HG03457 (cell line): ENCODE measurements around the gene FANCD2.
"Not testable (repeated sequence)": the region's sequence is repeated elsewhere in the genome, so short reads cannot be mapped to it uniquely, and the experiment has no call there.

Source experiments
- ATAC-seq: cut with Tn5 transposase; IDR thresholded peaks from one replicate; pipeline ENCODE4 v1.9.1; 2021; ENCODE audit warnings: moderate number of reproducible peaks; ENCODE audit not compliant: unreplicated experiment

Gene FANCD2

DNA sequence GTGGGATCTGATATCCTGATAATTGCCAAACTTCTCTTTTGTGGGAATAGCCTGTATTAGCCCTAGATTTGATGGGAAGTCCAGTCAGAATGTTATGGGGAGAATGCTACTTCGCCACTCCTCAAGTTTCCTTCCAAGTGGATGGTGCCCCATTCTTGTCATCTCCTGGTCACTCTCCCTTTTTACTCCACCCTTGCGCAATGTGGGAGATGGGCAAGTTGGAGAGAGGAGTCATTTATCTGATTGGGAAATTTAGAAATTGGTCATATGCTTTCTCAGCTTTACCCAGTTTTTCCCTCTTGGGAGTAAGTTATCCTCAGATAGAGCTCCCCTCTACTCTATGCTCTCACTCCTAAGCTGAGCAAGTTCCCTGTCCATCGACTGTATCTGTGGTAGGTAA, 67.4 kb downstream of the FANCD2 start:
- no peak for ATAC-seq

DNA sequence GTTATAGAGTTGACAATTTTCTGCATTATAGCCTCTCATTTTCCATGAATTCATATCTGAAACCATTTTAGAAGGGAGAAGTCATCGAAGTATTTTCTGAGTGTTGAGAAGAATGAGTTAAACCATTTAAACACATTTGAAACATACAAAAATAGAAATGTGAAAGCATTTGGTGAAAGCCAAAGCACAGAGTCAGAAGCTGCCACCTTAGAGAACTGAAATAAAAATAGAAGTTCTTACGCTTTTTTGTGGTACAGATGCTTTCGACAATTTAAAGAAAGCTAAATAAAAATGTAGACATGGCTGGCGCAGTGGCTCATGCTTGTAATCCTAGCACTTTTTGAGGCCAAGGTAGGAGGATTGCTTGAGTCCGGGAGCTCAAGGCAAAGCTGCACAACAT, 72.8 kb downstream of the FANCD2 start:
- ATAC-seq: no peak

DNA sequence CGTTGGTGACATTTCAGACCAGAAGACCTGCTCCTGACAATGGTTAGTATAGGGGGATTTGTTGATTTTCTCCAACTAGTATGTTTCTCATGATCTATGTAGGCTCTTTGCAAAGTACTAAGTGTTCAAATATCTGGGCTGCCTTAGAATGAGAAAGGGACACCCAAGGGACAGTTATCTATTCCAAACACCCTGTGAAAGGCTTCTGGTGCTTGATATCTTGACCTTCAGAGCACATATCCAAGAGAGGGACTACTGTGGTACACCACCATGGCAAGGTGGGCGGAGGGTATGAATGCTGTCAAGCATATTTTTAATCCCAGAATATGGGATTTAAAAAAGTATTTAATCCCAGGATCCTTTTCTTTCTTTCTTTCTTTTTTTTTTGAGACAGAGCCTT, 80.7 kb downstream of the FANCD2 start:
- no peak for ATAC-seq

DNA sequence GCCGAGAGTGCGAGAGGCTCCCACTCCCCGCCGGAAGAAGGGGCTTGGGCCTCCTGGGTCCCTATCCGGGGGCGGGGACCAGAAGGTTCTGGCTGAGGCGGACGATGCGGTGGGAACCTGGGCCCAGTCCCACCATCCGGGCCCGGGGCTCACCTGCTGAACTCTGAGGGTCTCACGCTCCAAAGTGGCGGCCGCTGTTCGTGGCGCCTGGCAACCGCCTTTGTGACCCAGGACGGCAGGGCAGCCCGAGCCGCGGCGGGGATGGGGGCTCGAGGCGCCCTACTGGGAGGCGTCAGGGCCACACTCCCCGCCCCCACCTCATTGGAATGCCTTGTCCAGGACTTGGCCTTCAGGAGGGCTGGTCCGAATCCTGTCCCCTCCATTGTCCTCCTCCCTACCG, 81.9 kb downstream of the FANCD2 start, which contains the start of gene FANCD2OS:
Gene FANCD2OS, minus strand, starts transcription at position 165 of the 400 bp plus-strand sequence. CDS start 3,481 bp downstream, outside the sequence.
- no peak for ATAC-seq

DNA sequence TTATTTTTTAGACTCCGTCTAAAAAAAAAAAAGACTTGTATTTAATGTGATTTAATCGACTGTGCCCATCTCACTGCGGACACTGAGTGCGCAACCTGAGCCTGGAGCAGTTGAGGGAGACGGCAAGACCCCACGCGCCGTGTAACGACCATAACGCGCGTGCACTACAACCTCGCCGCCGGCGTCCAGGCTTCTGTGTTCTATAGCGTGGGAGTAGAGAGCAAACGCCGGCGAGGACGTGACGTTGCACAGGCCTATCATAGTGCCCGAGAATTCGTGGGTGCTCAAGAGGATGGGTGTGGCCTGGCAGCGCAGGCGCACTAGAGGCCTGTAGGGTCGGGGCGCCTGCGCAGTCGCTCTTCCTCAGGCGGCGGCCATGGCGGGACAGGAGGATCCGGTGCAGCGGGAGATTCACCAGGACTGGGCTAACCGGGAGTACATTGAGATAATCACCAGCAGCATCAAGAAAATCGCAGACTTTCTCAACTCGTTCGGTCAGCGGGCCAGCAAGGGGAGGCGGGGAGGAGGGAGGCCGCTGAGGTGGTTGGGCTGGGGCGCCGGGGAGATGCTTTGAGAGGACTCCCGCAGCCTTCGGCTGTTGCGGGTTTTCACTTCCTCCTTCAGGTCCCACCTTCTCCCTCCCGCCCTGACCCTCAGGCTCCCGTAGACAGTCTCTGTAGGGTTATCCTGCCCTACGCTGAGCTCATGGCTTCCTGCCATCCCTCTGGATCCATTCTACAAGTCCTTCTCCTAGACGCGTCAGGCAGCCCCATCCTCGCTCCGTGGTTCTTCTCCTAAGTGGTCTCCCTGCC, 89.3 kb downstream of the FANCD2 start, which contains the start of gene BRK1:
Gene BRK1, plus strand, starts transcription at position 350 of the 812 bp plus-strand sequence. Its CDS starts 27 bp downstream, at position 377.
- peak; percentile 83 for ATAC-seq

DNA sequence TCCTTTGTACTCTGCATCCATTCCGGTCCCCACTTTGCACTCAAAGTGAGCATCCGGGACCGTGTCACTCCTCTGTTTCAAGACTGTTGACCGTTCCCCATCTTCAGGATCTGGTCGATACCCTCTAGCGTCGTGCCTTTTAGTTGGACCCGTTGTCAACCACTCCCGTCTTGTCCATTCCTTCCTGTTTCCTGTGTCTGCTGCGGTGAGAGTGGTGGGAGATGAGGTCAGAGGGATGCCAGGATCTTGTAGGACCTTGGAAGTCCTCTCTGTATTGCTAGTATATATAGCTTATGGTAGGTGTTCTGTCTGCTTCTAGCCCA, 89.9 kb downstream of the FANCD2 start:
- peak; percentile 17 for ATAC-seq

DNA sequence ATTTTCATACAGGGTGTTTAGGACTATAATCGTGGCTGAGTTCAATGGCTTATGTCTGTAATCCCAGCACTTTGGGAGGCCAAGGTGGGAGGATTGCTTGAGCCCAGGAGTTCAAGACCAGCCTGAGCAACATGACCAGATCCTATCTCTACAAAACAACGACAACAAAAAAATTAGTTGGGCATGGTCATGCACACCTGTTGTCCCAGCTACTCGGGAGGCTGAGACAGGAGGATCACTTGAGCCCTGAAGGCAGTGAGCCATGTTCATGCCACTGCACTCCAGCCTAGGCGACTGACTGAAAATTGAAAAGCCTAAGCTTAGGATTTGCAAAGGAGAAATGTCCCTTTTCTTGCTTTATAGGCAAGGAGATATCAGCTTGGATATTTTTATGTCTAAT, 90.7 kb downstream of the FANCD2 start:
- no peak for ATAC-seq

DNA sequence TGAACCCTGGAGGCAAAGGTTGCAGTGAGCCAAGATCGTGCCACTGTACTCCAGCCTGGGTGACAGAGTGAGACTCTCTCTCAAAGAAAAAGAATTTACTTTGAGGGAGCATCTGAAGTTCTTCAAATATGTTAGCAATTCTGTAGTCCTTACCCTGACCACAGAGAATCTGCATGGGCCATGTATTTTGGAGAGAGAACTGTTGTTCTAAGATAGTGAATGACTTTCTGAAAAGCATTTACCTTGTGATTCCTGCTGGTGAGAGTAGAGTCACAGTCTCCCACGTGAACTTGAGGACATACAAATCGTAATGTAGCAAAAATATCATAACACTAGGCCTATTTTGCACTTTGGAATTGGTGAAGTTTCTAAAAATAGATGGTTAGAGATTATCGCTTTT, 93.1 kb downstream of the FANCD2 start:
- ATAC-seq: no peak

DNA sequence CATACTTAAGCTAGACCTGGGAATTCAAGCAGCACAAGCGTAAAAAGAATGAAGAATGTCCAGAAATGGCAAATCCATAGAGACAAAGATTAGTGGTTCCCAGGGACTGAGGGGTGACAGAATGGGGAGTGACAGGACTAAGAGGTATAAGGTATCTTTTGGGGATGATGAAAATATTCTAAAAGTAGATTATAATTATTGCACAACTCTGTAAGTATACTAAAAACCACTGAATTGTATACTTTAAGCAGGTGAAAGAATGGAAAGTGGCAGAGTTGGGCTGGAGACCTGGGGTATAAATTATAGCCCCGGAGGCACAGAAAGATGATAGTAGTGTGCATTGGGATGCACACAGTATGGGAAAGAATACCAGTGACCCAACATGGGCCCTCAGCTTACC, 94.8 kb downstream of the FANCD2 start:
- no peak for ATAC-seq

DNA sequence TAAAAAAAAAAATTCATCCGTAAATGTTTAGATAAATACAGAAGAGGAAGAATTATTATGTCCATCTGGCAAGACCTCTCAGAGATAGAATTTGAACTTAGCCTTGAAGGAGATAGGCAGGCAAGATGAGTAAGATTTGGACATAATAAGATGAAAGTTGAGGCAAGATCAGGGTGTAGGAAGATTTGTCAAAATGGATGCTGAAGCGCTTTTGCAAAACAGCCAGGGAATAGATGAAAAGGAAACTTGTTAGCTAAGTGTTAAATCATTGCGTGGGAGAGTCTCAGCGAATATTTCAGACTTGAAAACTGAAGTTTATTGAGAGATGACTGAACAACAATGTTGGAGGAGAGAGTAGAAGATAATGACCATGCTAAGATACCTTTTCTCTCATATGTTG, 96.5 kb downstream of the FANCD2 start:
- no peak for ATAC-seq

DNA sequence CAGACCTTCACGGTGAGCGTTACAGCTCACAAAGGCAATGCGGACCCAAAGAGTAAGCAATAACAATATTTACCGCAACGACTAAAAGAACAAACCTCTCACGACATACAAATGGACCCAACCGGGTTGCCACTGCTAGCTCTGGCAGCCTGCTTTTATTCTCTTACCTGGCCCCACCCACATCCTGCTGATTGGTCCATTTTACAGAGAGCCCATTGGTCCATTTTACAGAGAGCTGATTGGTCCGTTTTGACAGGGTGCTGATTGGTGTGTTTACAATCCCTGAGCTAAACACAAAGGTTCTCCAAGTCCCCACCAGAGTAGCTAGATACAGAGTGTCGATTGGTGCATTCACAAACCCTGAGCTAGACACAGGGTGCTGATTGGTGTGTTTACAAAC, 109.6 kb downstream of the FANCD2 start:
- not testable (repeated sequence) for ATAC-seq

DNA sequence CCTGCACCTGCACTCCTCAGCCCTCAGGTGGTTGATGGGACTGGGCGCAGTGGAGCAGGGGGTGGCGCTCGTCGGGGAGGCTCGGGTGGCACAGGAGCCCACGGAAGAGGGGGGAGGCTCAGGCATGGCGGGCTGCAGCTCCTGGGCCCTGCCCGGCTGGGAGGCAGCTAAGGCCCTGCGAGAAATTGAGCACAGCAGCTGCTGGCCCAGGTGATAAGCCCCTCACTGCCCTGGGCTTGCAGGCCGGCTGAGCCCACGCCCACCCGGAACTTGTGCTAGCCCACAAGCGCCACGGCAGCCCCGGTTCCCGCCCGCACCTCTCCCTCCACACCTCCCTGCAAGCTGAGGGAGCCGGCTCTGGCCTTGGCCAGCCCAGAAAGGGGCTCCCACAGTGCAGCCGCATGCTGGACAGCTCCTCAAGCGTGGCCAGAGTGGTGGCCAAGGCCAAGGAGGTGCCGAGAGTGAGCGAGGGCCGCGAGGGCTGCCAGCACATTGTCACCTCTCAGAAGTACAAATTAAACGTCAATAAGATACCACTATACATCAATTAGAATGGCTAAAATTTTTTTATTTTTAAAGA, 110.3 kb downstream of the FANCD2 start:
- ATAC-seq: no peak

DNA sequence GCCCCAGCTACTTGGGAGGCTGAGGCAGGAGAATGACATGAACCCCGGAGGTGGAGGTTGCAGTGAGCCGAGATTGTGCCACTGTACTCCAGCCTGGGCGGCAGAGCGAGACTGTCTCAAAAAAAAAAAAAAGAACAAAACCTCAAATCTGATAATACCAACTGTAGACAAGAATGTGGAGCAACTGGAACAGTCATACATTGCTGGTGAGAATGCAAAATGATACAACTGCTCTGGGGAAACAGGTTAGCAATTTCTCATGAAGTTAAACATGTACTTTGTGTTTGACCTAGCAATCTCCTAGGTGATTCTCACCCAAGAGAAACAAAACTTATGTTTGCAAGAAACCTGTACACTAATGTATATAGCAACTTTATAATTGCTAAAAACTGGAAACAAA, 110.9 kb downstream of the FANCD2 start:
- ATAC-seq: no peak

DNA sequence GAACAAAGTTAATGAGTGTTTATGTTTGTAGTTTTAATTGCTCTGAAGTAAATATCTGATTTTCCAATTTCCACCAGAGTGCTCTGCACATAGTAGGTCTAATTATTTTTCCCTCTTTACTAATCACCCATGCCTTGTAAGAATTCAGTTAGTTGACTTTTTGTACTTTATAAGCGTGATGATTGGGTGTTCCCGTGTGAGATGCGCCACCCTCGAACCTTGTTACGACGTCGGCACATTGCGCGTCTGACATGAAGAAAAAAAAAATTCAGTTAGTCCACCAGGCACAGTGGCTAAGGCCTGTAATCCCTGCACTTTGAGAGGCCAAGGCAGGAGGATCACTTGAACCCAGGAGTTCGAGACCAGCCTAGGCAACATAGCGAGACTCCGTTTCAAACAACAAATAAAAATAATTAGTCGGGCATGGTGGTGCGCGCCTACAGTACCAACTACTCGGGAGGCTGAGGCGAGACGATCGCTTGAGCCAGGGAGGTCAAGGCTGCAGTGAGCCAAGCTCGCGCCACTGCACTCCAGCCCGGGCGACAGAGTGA, 114.8 kb downstream of the FANCD2 start:
- ATAC-seq: no peak

DNA sequence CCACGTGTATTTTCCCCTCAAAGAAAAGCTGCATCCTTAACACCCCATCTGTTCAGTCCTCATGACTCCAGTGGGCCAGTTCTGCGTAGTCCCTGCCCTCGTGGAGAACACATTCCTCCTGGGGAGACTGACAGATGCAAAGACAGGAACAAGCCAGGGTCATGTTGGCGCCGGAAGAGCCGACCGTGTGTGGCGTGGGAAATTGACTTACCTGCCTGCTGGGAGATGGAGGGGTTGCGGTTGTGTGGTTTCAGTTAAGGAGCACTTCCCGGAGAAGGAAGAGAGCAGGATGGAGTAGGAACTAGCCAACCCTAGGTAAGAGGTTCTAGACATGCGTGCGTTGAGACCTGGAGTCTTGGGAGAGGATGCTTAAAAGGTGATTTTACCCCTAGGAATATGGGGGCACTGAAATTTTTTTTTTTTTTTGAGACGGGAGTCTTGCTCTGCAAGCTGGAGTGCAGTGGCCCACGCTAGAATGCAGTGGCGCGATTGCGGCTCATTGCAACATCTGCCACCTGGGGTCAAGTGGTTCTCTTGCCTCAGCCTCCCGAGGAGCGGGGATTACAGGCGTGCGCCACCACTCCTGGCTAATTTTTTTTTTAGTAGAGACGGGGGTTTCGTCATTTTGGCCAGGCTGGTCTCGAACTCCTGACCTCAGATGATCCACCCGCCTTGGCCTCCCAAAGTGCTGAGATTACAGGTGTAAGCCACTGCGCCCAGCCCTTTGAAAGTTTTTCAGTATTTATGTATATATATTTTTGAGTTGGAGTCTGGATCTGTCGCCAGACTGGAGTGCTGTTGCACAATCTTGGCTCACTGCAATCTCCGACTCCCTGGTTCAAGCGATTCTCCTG, 116.7 kb downstream of the FANCD2 start:
- no peak for ATAC-seq

DNA sequence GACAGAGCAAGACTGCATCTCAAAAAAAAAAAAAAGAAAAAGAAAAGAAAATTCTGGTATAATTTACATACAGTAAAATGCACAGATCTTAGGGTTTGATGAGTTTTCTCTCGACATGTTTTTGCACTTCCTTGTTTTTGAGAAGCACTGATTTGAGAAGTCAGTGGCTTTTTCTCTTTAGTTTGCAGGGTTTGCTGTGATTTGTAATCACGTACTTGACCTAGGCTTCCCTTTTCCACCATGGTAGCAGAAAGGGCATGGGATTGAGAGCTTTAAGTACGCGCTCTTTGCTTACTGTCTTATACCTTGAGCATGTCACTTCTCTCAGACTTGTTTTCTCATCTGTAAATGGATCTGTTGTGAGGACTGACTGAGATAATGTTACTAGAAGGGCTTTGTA, 119.4 kb downstream of the FANCD2 start:
- no peak for ATAC-seq

DNA sequence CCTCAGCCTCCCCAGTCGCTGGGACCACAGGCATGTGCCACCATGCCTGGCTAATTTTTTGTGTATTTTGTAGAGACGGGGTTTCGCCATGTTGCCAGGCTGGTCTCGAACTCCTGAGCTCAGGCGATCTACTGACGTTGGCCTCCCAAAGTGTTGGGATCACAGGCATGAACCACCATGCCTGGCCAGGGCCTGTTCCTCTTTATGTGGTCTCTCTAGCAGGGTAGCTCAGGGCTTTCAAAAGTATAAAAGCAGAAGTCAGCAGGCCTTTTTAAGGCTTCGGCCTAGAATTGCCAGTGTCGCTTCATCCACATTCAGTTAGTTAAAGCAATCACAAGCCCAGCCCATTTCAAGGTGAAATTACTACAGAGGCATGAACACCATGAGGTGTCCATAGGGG, 123.0 kb downstream of the FANCD2 start:
- ATAC-seq: no peak

DNA sequence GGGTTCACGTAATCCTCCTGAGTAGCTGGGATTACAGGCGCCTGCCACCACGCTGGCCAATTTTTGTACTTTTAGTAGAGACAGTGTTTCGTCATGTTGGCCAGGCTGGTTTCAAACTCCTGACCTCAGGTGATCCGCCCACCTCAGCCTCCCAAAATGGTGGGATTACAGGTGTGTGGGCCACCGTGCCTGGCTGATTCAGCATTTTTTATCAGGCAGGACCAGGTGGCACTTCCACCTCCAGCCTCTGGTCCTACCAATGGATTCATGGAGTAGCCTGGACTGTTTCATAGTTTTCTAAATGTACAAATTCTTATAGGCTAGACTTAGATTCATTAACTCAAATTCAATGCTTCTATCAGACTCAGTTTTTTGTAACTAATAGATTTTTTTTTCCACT, 124.8 kb downstream of the FANCD2 start:
- ATAC-seq: no peak
